Liver (tissue), 9 donors: ENCODE data around the gene HOXB4. TPM values are rescaled to one million over a fixed set of nuclear protein-coding genes. Genes with fewer than 3 reads are reported as not detected.
A peak's percentile ranks its signal among the peaks of the same experiment; 100 is the strongest.

Source experiments
- DNase-seq: peaks from one replicate; pipeline ENCODE4 v3.0.0-alpha.2; 2017; ENCODE audit warnings: low spot score
- H3K27ac ChIP-seq, 2 donors: one replicate each; pipeline ENCODE4 v1.7.0; 2013; ENCODE audit warnings: inconsistent platforms in 2 of 2, low read length in 2 of 2, control low read depth in 1 of 2, low read depth in 1 of 2, mild to moderate bottlenecking in 1 of 2
- H3K27me3 ChIP-seq, 4 donors: one replicate each; pipeline versions ENCODE4 v1.6.1 to v1.7.0; 2013; ENCODE audit warnings: low read length in 3 of 4, inconsistent platforms in 1 of 4, mild to moderate bottlenecking in 1 of 4, moderate library complexity in 1 of 4; ENCODE audit not compliant: control insufficient read depth in 4 of 4, insufficient read depth in 4 of 4
- H3K36me3 ChIP-seq, 4 donors: one replicate each; pipeline versions ENCODE4 v1.6.1 to v1.7.0; 2013; ENCODE audit warnings: low read length in 3 of 4, mild to moderate bottlenecking in 3 of 4, low read depth in 1 of 4, moderate library complexity in 1 of 4; ENCODE audit not compliant: control insufficient read depth in 4 of 4, insufficient read depth in 3 of 4
- H3K4me1 ChIP-seq, 4 donors: one replicate each; pipeline versions ENCODE4 v1.6.1 to v1.7.0; 2013; ENCODE audit warnings: low read length in 3 of 4, mild to moderate bottlenecking in 3 of 4, moderate library complexity in 1 of 4; ENCODE audit not compliant: control insufficient read depth in 4 of 4, insufficient read depth in 4 of 4
- H3K4me3 ChIP-seq, 3 donors: one replicate each; pipeline versions ENCODE4 v1.6.1 to v1.7.0; 2013; ENCODE audit warnings: low read length in 3 of 3, control low read depth in 1 of 3, low read depth in 1 of 3, mild to moderate bottlenecking in 1 of 3
- H3K9ac ChIP-seq, 2 donors: one replicate each; pipeline ENCODE4 v1.7.0; 2013; ENCODE audit warnings: low read length in 2 of 2, mild to moderate bottlenecking in 2 of 2, moderate library complexity in 2 of 2, control low read depth in 1 of 2, low read depth in 1 of 2
- H3K9me3 ChIP-seq, 4 donors: one replicate each; pipeline versions ENCODE4 v1.6.1 to v1.7.0; 2013; ENCODE audit warnings: low read length in 3 of 4; ENCODE audit not compliant: control insufficient read depth in 4 of 4
- EGR1 ChIP-seq, 2 donors: IDR thresholded peaks; 2 replicates each; pipeline ENCODE4 v1.6.1; 2016 to 2018; ENCODE audit warnings: antibody characterized with exemption in 2 of 2, low read depth in 2 of 2
- FOXA1 ChIP-seq: IDR thresholded peaks from 2 replicates; pipeline ENCODE4 v1.6.1; 2016; ENCODE audit warnings: antibody characterized with exemption
- FOXA2 ChIP-seq: IDR thresholded peaks from 2 replicates; pipeline ENCODE4 v1.6.1; 2016; ENCODE audit warnings: antibody characterized with exemption
- HNF4A ChIP-seq, 2 donors: conservative IDR thresholded peaks; 2 replicates each; pipeline ENCODE4 v1.6.1; 2016; ENCODE audit warnings: antibody characterized with exemption in 2 of 2, mild to moderate bottlenecking in 2 of 2
- HNF4G ChIP-seq: IDR thresholded peaks from 2 replicates; pipeline ENCODE4 v1.6.1; 2016; ENCODE audit warnings: antibody characterized with exemption
- RAD21 ChIP-seq, 2 donors: IDR thresholded peaks; 2 replicates each; pipeline ENCODE4 v1.6.1; 2016; ENCODE audit warnings: antibody characterized with exemption in 2 of 2, mild to moderate bottlenecking in 2 of 2
- RXRA ChIP-seq, 2 donors: IDR thresholded peaks; 2 replicates each; pipeline ENCODE4 v1.6.1; 2017 to 2018; ENCODE audit warnings: antibody characterized with exemption in 2 of 2, mild to moderate bottlenecking in 1 of 2
- TAF1 ChIP-seq: conservative IDR thresholded peaks from 2 replicates; pipeline ENCODE4 v1.6.1; 2016; ENCODE audit warnings: antibody characterized with exemption, mild to moderate bottlenecking
- YY1 ChIP-seq: IDR thresholded peaks from 2 replicates; pipeline ENCODE4 v1.6.1; 2016; ENCODE audit warnings: antibody characterized with exemption, mild to moderate bottlenecking
- WGBS: extraction: QIAGEN DNeasy Blood & Tissue Kit; methylation state at CpG from one replicate; pipeline ENCODE4 v1.1.7; 2013; 5-methylcytosine and 5-hydroxymethylcytosine counted together
- polyA plus RNA-seq, 2 donors: library from polyadenylated mRNA; stranded (reverse) in 1 of 2; unstranded in 1 of 2; fragments of 200-250 nt in 1 of 2; fragments of >200 nt in 1 of 2; fragmentation: Nextera tagmentation in 1 of 2; extraction: Ambion mirVana in 1 of 2; gene quantifications; one replicate each; pipeline versions ENCODE4 v1.2.1 to v1.2.3, GENCODE V29; 2013 to 2015
- total RNA-seq, 2 donors: library from RNA; depleted of rRNA; stranded (reverse); fragments of >200 nt; gene quantifications; one replicate each; pipeline ENCODE4 v1.2.3, GENCODE V29; 2014
- TF ChIP-seq, protein P1 (sequence below): fragments of 150-350 bp; IDR thresholded peaks from 2 replicates; pipeline ENCODE4 v1.5.1; 2017; ENCODE audit warnings: improper control_type of control experiment, low read depth, low read length; ENCODE audit not compliant: missing input control
- TF ChIP-seq, protein P2 (sequence below): IDR thresholded peaks from 2 replicates; pipeline ENCODE4 v1.6.1; 2016; ENCODE audit warnings: antibody characterized with exemption, mild to moderate bottlenecking
- TF ChIP-seq, protein P3 (sequence below): IDR thresholded peaks from 2 replicates; pipeline ENCODE4 v1.6.1; 2016; ENCODE audit warnings: antibody characterized with exemption
- TF ChIP-seq, protein P4 (sequence below): IDR thresholded peaks from 2 replicates; pipeline ENCODE4 v1.6.1; 2016; ENCODE audit warnings: antibody characterized with exemption
- donor health status: healthy.
- donor health status: healthy.
- donor health status: healthy.
- donor health status: healthy.
- donor health status: healthy.

The HOXB4 gene
- total and polyA plus RNA-seq, 4 donors, result 0.19 to 0.75 (median 0.50) TPM

DNA sequence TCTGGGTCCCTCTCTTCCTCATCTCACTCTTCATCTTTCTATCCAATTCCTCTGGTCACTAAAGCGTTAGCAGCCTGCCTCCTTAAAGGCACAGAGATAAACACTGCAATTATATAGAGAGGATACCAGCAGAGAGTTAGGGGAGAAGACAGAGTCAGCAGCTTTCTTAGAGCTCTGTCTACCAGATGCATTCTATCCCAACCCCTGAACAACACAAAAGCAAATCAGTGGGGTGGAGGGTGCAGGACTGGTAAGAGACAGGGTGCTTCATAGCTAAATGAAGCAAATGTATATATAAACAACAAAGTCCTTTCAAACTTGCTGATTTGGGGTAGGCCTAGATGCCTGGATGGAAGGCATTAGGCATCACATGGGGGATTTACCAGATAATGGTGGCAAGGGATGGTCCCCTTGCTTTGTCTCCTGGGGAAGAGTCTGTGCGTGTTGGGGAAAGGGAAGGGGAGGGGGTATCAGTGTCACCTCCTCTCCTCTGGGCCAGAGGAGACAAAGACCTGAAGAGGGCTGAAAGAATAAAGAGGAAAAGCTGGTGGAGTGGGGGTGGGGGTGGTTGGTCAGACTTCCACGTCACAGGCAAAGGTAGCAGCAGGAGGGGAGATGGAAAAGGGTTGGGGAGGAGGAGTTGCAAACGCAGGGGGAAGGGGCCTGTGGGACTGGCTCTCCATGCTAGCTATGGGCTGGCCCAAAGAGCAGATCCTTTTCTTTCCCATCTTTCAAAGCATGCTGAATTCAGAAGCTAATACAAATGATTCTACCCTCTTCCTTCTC lies 12.0 kb downstream of the HOXB4 start:
- Histone ChIP-seq H3K9me3 (no peaks in the 10 kb centered on the region), H3K36me3 (no peaks in the 10 kb centered on the region), H3K4me1 (peaks cover 0 to 2% (median 0%) of the 10 kb centered on the region in 4 donors), H3K27ac (peak overlapping the region in 1 of 2 donors; percentile 43), H3K4me3 (no peak overlapping the region), H3K9ac (no peak overlapping the region), H3K27me3 (peaks cover 3 to 30% (median 11%) of the 10 kb centered on the region in 4 donors)
- no peak for DNase-seq
- WGBS, result 38% methylated on average over 4 of the region's 4 CpGs
- TF ChIP-seq, protein P1, sequence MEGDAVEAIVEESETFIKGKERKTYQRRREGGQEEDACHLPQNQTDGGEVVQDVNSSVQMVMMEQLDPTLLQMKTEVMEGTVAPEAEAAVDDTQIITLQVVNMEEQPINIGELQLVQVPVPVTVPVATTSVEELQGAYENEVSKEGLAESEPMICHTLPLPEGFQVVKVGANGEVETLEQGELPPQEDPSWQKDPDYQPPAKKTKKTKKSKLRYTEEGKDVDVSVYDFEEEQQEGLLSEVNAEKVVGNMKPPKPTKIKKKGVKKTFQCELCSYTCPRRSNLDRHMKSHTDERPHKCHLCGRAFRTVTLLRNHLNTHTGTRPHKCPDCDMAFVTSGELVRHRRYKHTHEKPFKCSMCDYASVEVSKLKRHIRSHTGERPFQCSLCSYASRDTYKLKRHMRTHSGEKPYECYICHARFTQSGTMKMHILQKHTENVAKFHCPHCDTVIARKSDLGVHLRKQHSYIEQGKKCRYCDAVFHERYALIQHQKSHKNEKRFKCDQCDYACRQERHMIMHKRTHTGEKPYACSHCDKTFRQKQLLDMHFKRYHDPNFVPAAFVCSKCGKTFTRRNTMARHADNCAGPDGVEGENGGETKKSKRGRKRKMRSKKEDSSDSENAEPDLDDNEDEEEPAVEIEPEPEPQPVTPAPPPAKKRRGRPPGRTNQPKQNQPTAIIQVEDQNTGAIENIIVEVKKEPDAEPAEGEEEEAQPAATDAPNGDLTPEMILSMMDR, result no peak
- TF ChIP-seq, protein P2, sequence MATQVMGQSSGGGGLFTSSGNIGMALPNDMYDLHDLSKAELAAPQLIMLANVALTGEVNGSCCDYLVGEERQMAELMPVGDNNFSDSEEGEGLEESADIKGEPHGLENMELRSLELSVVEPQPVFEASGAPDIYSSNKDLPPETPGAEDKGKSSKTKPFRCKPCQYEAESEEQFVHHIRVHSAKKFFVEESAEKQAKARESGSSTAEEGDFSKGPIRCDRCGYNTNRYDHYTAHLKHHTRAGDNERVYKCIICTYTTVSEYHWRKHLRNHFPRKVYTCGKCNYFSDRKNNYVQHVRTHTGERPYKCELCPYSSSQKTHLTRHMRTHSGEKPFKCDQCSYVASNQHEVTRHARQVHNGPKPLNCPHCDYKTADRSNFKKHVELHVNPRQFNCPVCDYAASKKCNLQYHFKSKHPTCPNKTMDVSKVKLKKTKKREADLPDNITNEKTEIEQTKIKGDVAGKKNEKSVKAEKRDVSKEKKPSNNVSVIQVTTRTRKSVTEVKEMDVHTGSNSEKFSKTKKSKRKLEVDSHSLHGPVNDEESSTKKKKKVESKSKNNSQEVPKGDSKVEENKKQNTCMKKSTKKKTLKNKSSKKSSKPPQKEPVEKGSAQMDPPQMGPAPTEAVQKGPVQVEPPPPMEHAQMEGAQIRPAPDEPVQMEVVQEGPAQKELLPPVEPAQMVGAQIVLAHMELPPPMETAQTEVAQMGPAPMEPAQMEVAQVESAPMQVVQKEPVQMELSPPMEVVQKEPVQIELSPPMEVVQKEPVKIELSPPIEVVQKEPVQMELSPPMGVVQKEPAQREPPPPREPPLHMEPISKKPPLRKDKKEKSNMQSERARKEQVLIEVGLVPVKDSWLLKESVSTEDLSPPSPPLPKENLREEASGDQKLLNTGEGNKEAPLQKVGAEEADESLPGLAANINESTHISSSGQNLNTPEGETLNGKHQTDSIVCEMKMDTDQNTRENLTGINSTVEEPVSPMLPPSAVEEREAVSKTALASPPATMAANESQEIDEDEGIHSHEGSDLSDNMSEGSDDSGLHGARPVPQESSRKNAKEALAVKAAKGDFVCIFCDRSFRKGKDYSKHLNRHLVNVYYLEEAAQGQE, result no peak
- TF ChIP-seq, protein P3, sequence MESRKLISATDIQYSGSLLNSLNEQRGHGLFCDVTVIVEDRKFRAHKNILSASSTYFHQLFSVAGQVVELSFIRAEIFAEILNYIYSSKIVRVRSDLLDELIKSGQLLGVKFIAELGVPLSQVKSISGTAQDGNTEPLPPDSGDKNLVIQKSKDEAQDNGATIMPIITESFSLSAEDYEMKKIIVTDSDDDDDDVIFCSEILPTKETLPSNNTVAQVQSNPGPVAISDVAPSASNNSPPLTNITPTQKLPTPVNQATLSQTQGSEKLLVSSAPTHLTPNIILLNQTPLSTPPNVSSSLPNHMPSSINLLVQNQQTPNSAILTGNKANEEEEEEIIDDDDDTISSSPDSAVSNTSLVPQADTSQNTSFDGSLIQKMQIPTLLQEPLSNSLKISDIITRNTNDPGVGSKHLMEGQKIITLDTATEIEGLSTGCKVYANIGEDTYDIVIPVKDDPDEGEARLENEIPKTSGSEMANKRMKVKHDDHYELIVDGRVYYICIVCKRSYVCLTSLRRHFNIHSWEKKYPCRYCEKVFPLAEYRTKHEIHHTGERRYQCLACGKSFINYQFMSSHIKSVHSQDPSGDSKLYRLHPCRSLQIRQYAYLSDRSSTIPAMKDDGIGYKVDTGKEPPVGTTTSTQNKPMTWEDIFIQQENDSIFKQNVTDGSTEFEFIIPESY, result no peak
- TF ChIP-seq EGR1 (IDR thresholded peaks at IDR 0.05; ENCODE audit: low read depth in 2 of 2) (no peak), HNF4A (conservative IDR thresholded peaks at IDR 0.05) (no peak), FOXA1 (no peak), RAD21 (IDR thresholded peaks at IDR 0.05) (no peak), RXRA (IDR thresholded peaks at IDR 0.05) (no peak)

DNA sequence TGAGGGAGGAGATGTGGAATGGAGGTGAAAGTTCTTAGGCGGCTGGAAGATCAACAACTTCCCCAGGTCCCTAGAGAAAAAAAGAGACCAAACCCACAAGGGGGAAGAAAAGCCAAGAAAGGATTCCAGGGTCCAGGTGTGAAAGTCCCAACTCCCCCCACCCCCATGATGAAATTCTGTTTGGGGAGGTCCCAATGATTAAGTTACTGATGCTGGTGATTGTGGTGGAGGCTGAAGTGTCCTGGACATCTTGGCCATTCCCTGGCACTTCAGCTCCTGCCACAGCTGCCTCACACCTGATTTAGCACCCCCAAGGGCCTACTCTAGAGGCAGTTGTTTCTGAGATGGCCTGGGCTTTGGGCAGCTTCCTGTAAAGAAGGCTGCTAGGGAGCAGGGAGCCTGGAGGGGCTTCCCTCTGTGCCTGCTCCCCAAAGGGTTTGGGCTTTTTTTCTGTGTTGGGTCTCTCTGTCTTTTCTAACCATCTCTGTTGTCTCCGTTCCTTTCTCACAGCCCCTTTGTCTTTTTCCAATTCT lies 13.1 kb downstream of the HOXB4 start:
- no peak for DNase-seq
- Histone ChIP-seq H3K9ac (no peak overlapping the region), H3K4me1 (peaks cover 0 to 2% (median 0%) of the 10 kb centered on the region in 4 donors), H3K27me3 (peaks cover 3 to 21% (median 11%) of the 10 kb centered on the region in 4 donors), H3K4me3 (no peak overlapping the region), H3K9me3 (no peaks in the 10 kb centered on the region), H3K27ac (peak overlapping the region; percentile 43 to 70), H3K36me3 (no peaks in the 10 kb centered on the region)
- 36% methylated on average over 2 of the region's 2 CpGs for WGBS
- TF ChIP-seq, protein P3, result no peak
- TF ChIP-seq, protein P4, sequence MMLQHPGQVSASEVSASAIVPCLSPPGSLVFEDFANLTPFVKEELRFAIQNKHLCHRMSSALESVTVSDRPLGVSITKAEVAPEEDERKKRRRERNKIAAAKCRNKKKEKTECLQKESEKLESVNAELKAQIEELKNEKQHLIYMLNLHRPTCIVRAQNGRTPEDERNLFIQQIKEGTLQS, result no peak
- TF ChIP-seq HNF4A (conservative IDR thresholded peaks at IDR 0.05) (no peak), YY1 (no peak), FOXA1 (no peak), HNF4G (no peak), TAF1 (no peak), FOXA2 (no peak), RAD21 (IDR thresholded peaks at IDR 0.05) (no peak)
- TF ChIP-seq, protein P2, result no peak
